ENCODE results near the gene CYP4X1.
"Not testable (repeated sequence)": the region's sequence is repeated elsewhere in the genome, so short reads cannot be mapped to it uniquely, and the experiment has no call there.

Gene CYP4X1, protein sequence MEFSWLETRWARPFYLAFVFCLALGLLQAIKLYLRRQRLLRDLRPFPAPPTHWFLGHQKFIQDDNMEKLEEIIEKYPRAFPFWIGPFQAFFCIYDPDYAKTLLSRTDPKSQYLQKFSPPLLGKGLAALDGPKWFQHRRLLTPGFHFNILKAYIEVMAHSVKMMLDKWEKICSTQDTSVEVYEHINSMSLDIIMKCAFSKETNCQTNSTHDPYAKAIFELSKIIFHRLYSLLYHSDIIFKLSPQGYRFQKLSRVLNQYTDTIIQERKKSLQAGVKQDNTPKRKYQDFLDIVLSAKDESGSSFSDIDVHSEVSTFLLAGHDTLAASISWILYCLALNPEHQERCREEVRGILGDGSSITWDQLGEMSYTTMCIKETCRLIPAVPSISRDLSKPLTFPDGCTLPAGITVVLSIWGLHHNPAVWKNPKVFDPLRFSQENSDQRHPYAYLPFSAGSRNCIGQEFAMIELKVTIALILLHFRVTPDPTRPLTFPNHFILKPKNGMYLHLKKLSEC

DNA sequence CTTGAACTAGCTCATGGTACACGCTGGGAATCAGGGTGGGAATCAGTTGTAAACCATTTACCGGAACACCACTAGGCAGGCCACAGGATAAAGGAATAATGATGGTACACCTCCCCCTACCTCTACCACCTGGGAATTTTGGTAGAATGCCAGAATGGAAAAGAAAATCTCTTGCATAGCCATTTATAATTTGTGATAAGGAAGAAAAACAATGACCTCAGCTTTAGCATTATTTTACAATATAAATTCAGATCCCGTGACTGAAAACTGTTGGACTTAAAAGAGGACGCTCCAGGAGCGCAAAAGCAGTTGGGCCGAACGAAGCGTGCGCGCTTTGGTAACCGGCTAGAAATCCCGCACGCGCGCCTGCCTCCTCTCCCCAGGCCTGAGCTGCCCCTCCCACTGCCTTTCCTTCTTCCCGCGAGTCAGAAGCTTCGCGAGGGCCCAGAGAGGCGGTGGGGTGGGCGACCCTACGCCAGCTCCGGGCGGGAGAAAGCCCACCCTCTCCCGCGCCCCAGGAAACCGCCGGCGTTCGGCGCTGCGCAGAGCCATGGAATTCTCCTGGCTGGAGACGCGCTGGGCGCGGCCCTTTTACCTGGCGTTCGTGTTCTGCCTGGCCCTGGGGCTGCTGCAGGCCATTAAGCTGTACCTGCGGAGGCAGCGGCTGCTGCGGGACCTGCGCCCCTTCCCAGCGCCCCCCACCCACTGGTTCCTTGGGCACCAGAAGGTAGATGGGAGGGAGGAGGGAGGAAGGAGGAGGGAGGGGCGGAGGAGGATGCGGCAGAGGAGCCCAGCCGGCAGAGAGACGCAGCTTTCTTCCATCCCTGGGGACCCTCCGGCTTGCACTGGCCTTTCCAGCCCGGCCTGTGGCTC is at the start of gene CYP4X1:
Gene CYP4X1, plus strand, starts transcription at position 402 of the 873 bp plus-strand sequence. Its CDS starts 149 bp downstream, at position 551.
- no peak for DNase-seq

DNA sequence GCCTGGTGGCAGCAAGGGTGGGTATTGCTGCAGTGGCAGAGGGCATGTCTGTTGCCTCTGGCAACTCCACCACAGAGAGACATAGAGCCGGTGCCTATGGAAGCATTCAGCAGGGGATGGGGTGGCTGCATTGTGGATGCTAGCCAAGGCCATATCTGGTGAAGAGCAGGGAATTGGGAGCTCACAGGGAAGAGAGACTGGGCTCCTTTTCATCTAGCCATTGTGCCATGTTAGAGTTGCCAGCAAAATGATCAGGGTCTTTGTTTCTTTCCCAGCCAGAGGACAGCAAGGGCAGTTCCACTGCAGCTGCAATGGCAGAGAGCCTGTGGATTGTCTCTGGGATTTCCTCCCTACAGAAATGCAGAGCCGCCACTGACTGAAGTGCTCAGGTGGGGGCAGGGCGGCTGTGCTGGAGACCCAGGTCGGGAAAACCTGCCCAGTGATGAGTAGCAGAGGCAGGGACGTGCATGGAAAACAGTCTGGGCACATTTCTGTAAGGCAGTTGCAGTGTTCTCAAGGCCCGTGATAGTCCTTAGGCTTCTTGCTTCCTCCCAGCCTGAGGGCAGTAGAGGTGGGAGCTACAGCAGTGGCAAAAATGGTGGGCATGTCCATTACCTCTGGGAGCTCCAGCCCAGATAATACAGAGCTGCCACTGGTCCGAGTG is 40.2 kb upstream of the CYP4X1 start:
- no peak for DNase-seq

DNA sequence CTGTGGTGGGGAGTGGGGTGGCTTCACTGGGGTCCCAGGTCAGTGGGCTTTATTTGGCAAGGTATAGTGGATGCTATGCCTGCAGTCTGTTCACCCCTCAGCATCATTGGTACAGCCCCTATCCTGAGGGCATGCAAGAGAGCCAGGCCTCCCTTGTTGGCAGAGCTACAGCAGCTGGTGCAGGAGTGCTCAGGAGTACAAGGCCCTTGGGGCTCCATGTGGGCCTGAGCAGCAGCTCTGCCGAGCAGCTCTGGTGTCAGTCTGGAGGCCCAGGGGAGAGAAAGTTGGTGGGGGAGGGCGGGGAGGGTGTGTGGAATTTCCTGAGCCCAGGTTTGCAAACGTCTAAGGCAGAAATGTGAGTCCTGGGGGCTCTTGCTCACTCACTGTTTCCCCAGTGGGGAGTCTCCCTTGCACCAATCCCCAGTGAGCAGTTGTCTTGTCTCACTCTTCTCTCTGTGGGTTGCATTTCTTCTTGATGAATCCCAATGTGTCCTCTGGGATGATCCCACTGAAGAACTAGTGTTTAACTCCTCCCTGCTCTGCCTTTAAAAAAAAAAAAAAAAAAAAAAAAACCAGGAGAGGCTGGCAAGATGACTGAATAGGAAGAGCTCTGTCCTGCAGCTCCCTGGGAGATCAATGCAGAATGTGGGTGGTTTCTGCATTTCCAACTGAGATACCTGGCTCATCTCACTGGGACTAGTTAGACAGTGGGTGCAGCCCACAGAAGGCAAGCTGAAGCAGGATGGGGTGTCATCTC is 39.5 kb upstream of the CYP4X1 start:
- DNase-seq, result no peak

DNA sequence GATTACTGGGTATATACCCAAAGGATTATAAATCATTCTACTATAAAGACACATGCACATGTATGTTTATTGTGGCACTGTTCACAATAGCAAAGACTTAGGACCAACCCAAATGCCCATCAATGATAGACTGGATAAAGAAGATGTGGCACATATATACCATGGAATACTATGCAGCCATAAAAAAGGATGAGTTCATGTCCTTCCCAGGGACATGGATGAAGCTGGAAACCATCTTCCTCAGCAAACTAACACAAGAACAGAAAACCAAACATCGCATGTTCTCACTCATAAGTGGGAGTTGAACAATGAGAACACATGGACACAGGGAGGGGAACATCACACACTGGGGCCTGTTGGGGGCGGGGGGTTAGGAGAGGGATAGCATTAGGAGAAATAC is 32.9 kb upstream of the CYP4X1 start:
- DNase-seq, result not testable (repeated sequence)

DNA sequence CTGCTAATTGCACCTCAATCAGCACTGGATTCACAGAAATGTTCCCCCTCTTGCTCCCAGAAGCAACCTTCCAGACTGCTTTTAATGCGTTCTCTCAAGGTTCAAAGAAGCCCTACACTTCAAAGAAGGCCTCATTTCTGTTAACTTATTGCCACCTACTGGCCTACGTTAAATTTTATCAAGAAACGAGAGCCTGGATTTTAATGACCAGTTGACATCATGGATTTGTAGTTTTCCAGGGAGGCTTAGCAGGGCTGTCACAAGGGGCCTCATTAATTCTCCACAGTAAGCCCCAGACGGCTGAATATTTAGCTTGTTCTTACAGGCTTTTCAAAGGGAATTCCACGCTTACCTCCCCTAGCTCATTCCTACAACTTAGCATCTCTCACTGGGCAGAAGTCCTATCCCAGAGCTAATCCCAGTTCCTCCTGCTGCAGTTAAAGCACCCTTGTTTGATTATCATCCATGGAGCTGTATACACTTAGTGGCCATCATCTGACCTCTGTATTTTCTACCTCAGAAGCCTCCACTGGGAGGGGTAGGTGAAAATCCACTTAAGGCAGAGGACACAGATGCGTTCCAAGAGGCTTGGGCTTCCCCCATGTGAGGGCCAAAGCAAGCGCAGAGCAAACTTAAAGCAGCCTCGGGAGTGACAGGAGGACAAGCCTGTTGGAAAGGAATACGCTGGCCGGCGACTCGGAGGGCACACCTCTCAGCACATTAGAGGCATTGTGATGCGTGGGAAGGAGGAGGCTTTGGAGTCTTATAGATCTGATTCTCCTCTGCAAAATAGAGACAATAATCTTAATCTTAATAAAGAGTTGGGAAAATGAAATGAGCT is 32.2 kb upstream of the CYP4X1 start:
- DNase-seq, result no peak

DNA sequence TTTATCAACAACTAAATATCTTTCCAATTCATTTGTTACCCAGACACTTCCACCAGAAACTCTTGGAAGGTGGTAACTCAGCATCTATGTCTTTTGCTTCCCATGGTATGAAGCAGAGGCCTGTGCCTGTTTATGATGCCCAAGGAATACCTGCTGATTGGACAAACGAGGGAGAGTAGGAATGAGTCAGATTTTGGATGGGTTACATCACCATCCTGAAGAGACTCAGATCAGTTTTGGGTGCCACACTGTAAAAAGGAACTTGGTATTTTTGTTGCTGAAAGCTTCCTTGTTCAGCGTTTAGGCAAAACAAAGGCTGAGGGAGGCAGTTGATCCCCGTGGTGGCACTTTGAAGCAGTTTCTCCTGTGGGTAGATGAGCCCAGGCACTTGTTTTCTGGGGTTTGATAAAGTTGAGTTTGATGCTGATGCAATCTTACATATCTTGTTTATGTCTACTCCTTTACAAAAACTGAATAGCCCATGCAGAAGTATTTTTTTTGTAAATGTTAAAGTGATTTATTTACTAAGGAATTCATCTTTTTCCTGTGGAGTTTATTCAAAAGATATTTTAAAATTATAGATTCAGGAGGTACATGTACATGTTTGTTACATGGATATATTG is 26.7 kb upstream of the CYP4X1 start:
- DNase-seq, result no peak

DNA sequence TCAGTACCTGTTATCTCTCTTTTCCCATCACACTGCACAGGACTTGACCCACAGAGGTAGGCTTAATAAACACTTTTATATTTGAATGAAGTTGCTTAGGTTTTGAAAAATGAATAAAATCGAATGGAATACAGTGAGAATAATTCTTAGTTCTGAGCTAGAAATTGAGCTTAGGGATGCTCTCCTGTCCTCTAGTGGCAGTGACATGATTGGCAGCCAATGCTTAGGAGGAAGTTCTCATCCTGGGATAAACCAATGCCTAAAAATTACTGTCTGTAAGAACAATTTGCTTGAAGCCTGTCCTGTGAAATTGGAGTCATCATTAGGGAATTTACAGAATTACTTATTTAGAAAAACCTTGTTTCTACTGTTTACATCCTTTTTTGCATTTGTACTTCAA is 21.3 kb upstream of the CYP4X1 start:
- no peak for DNase-seq

DNA sequence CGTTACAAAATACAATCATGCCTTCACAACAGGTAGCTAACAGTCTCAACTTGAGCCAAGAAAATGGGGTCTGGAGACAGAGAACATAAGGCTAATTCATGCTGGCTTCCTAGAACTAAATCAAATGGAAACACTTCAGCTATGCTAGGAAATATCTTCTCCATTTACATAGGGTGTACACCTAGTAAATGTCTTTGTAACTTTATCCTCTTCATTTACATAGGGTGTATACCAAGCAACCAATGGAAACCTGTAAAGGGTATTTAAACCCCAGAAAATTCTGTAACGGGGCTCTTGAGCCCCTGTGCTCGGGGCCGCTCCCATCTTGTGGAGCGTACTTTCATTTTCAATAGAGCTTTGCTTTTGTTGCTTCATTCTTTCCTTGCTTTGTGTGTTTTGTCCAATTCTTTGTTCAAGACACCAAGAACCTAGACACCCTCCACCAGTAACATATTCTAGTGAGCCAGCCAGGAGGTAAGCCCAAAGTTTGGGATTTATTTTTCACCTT is 19.5 kb upstream of the CYP4X1 start:
- no peak for DNase-seq

DNA sequence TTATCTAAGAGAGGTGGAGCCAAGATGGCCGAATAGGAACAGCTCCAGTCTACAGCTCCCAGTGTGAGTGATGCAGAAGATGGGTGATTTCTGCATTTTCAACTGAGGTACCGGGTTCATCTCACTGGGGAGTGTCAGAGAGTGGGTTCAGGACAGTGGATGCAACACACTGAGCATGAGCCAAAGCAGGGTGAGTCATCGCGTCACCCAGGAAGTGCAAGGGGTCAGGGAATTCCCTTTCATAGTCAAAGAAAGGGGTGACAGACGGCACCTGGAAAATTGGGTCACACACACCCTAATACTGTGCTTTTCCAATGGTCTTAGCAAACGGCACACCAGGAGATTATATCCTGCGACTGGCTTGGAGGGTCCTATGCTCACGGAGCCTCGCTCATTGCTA is 17.0 kb upstream of the CYP4X1 start:
- not testable (repeated sequence) for DNase-seq

DNA sequence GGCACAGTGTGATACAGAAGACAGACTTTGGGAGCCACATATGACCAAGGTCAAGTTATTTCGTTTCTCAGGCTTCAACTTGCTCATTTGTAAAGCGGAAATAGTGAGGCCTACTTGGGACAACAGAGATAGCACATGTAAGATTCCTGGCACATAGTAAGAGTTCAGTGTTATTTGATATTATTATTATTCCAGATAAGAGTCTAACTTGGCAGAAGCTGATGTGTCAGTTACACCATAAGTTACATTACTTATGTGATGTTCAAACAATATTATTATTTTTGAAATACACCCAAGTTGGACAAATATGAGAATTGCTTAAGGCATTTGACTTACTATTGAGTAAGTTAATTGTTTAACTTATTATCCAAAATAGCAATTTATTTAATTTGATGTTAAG is 10.2 kb upstream of the CYP4X1 start:
- DNase-seq, result no peak

DNA sequence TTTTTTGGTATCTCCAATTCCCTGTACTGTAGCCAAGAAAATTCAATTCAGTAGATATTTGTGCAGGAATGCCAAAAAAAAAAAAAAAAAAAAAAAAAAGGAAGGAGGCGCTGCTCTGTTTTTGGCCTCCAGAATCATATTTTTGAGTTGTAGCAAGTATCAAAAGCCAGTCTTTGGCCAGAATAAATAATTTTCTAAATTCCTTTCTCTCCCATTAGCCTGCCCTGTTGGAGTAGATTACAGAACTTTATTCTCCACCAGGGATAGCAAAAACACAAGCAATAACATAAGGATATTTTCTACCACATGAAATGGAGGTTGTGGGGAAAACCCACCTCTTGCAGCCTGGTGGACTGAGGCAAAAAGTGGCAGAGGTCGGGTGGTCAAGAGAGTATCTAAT is 2.4 kb upstream of the CYP4X1 start:
- no peak for DNase-seq

DNA sequence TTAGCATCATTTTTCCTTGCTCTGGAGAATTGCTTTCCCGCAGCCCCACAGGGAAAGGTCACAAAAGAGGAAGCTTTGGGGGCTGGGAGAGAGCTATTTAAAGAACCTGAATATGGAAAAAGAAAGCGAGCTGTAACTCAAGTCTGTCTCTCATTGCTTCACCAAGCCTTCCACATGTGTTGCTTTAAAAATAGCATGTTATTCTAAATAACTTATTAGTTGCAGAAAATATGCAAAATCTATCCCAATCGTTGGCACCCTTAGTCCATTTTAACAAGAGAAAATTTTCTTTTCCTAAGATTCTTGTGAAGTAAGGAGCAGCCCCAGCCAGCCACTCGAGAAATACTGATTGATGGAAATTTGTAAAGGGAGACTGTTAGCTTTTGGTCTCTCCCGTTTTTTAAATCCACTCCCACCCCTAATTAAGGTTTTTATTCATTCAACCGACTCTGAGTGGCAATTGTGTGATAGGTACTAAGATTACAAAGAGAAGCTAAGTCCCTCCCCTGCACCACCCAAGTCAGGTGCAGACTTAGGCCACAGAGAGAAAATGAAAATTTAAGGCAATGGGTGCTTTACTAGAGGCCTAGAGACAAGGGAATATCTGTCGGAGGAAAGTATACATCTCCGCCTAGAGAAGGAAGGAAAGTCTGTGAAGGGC is 802 bp downstream of the CYP4X1 start:
- DNase-seq, result no peak

DNA sequence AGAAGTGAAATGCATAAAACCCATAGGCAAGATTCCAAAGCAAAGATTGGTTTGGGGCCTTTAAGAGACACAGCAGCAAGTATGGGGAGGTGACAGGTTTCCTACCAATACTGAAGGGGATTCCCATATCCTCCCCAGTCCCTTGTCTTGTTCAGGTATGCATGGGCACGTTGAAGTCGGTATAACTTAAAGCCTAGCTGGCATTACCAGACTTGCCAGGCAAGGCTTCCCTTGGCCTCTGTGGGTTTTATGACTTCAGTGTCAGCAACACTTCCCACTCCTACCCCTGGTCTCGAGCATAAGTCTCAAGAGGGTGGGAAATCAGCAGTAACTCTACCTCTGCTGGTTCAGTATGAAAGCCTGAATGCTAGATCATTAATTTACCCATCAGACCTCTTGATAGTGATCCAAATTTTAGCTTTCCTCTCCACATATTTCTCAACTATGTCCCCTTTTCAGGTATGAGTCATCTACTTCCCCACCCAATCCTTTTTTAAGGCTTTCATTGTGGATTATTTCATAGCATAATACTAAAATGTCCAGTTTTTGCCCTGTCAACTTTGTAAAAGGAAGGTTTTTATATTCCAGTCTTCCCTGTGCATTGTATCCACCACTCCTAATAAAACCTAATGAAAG is 6.8 kb downstream of the CYP4X1 start:
- DNase-seq, result no peak

DNA sequence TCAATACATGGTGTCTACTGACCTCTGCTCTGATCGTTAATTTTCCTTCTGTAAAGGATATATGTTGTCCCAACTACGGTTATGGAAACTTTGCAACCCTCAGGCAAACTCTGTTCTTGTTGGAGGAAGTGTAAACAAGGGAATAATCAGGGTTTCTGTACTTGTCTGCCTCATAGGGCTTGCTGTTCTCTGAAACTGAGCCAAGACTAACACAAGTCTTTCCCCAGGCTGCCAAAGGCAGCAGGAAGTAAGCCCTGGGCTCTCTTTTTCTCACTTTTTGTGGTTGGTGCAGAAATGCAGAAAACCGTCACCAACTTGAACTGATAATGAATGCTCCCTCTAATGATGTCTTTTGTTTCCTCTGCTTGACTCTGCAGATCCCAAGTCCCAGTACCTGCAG is 7.6 kb downstream of the CYP4X1 start:
- no peak for DNase-seq

DNA sequence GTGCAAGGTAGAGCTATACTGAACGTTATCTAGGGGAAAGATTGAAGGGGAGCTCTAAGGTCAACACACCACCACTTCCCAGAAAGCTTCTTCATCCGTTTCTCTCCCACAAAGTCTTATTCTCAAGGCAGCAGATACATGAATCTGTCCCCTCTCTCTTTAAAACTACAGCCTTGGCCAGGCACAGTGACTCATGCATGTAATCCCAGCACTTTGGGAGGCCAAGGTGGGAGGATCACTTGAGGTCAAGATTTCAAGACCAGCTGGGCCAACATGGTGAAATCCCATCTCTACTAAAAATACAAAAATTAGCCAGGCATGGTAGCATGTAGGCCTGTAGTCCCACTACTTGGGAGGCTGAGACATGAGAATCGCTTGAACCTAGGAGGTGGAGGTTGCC is 8.1 kb downstream of the CYP4X1 start:
- DNase-seq, result no peak

DNA sequence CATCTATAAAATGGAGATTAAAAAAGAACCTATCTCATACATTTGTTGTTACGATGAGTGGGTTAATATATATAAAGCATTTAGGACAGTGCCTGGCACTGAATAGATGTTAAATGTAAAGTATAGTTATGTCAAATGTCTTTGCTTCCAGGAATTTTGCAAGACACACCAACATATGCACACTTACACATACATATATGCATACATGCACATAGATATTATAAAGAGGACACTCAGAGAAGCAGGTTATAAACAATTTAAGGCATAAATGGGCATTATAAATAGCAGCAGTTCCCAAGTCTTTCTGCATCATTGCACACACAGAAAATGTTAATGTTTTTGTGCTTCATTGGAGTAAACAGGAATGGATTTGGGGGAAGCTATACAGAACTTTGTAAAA is 13.3 kb downstream of the CYP4X1 start:
- DNase-seq, result no peak

DNA sequence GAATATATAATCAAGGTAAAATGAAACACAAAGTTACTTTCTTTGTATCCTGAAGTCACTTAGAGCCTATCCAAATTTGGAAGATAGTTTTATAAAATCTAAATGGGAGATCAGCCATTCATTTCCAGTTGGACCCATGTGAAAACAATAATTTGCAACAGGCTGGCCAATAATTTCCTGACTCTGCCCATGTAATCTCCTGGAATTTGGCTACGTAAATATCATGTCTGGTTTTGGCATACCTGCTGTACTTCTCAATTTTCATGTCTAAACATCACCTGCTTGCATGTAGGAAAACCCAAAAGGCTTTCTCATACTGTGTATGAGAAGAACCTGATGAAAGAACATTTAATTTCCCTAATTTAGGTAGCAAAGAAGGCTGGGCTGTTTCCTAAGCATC is 35.9 kb downstream of the CYP4X1 start:
- no peak for DNase-seq

DNA sequence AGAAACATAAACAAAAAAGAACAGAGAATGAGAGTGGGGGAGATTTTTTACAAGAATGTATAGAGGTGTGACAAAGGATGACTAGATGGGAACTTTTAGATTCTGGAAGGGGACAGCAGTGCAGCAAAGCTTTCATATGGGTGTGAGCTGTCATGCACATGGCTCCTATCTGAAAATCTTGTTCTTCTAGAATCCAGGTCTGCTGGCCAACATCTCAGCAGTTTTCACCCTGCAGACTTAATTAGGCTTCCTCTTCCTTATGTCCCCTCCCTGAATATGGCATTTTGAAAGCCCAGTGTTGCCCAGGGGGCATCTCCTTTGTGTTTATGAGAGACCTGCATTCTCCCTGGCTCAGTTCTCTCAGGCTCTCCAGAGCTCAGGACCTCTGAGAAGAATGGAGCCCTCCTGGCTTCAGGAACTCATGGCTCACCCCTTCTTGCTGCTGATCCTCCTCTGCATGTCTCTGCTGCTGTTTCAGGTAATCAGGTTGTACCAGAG is 43.7 kb downstream of the CYP4X1 start, which contains the start of gene CYP4Z1:
Gene CYP4Z1, plus strand, starts transcription at position 135 of the 498 bp plus-strand sequence. Its CDS starts 260 bp downstream, at position 395.
- DNase-seq, result no peak

DNA sequence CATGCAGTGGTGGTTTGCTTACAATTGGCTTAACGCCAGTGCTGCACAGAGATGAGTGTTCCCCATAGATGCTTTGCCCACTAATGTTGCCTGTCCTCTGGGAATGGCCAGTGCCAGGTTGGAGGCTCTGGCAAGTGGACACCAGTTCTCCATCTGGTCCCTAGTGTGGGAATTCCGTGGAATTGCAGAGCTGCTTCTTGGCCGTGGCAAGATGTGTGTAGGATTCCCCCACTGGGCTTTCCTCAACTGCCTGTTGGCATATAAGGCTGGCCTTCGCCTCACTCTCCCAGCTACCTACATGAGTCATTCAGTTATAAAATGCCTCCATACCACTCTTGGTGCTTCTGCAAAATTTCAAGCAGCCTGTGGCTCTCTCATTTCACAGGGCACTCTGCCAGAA is 45.6 kb downstream of the CYP4X1 start:
- not testable (repeated sequence) for DNase-seq

Data from activated CD4-positive, CD25-positive, alpha-beta regulatory T cell treated with anti-CD3 and anti-CD28 coated beads, Interleukin-2, amount 50 U/mL, for 72 hours (primary cell).